ENCODE measurements around the gene PPP1R3G. TPM values are rescaled to one million over a fixed set of nuclear protein-coding genes. Genes with fewer than 3 reads are reported as not detected.

Gene PPP1R3G
- total RNA-seq, 1 experiment from 2014 or later, result 0.15 TPM

GRCh38 chr6:5085648-5086293 lies 630 bp downstream of the PPP1R3G start (continued):
- TF ChIP-seq ZNF281 (CRISPR knock-in tag; IDR thresholded peaks at IDR 0.05) (0 out of 2 replicates have a peak, but pooled peaks have one; percentile 38), GRHL2 (CRISPR knock-in tag; IDR thresholded peaks at IDR 0.05; ENCODE audit: insufficient replicate concordance, severe bottlenecking) (no peak), ELF4 (CRISPR knock-in tag; IDR thresholded peaks at IDR 0.05; ENCODE audit: low read depth) (peak; percentile 90; the same call in 1 of the 2 replicates), KAT7 (CRISPR knock-in tag; IDR thresholded peaks at IDR 0.05; ENCODE audit: borderline replicate concordance) (peak; percentile 89; the same call in 1 of the 2 replicates), ZNF512 (CRISPR knock-in tag; IDR thresholded peaks at IDR 0.05; ENCODE audit: borderline replicate concordance) (no peak), ATF1 (CRISPR knock-in tag; IDR thresholded peaks at IDR 0.05) (no peak), ZBTB43 (CRISPR knock-in tag; IDR thresholded peaks at IDR 0.05) (peak; percentile 73; the same call in 1 of the 2 replicates), FOXK1 (CRISPR knock-in tag; IDR thresholded peaks at IDR 0.05) (no peak; the same call in 1 of the 2 replicates), SP1 (CRISPR knock-in tag; conservative IDR thresholded peaks at IDR 0.05) (no peak), ZNF425 (CRISPR knock-in tag; conservative IDR thresholded peaks at IDR 0.05) (no peak), CDX4 (CRISPR knock-in tag; IDR thresholded peaks at IDR 0.05; ENCODE audit: borderline replicate concordance) (no peak), NFE2L1 (CRISPR knock-in tag; IDR thresholded peaks at IDR 0.05) (no peak), ATF6 (CRISPR knock-in tag; IDR thresholded peaks at IDR 0.05) (no peak), SMAD4 (CRISPR knock-in tag; IDR thresholded peaks at IDR 0.05) (no peak), STAT6 (CRISPR knock-in tag; conservative IDR thresholded peaks at IDR 0.05; ENCODE audit: low read depth) (no peak), ZNF232 (CRISPR knock-in tag; IDR thresholded peaks at IDR 0.05) (0 out of 2 replicates have a peak, but pooled peaks have one; percentile 69), AR (CRISPR knock-in tag; IDR thresholded peaks at IDR 0.05) (no peak)
